ENCODE data around the gene SPOCK3.
"Not testable (repeated sequence)": the region's sequence is repeated elsewhere in the genome, so short reads cannot be mapped to it uniquely, and the experiment has no call there.

Gene SPOCK3

DNA sequence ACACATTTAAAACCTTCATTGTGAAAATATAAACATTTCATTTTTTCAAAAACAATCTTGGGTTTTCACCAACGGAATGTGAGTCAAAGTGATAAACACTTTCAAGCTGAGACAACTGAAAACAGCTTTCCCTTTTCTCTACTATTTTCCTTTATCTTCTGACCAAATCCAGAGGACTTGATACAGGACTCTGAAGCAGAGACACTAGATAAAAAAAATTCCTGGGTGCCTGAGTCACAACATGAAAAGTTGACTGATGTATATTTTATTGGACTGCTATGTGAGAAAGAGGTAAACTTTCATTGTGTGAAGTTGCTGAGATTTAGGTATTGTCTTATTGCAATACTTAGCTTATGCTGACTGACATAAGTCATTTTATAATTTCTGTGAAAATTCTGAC lies 411.2 kb downstream of the SPOCK3 start:
- DNase-seq (ENCODE audit: low read depth in 3 of 3), result no peak

DNA sequence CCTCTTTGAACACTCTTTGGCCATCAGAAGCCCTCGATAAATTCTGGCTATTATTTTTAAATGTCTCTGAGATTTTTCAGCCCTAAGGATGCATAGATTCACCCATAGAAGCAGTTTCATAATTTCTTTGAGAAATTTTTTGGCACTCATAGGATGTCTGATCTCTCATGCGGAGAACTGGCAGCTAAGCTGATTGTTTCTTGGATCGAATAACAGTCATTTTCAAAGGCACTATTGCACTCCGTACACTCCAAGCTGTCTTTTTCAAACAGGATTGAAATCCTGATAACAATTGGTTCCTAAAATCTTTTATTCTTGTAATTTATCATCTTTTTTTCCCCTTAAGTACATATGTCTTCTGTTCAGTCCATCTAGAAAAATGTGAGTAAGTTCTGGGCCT lies 411.9 kb downstream of the SPOCK3 start:
- DNase-seq (ENCODE audit: low read depth in 3 of 3), result no peak

DNA sequence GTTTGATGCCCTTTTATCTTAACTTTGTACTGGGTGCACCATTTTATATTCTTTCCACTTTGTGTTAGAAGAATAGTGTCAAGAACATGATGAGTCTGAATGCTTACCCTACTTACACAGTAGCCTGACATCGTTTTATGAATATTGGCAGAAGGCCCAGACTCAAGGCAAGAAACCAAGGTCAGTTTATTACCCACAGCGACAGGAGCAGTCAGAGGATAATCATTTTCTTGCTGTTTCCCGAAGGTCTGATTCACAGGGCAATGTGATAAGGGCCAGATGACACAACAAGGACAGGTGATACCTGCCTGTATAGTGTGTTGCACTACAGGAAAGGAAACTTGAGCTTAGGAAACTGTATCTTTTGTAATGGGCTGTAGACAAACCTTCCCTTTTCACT lies 417.4 kb downstream of the SPOCK3 start:
- DNase-seq (ENCODE audit: low read depth in 3 of 3), result no peak

DNA sequence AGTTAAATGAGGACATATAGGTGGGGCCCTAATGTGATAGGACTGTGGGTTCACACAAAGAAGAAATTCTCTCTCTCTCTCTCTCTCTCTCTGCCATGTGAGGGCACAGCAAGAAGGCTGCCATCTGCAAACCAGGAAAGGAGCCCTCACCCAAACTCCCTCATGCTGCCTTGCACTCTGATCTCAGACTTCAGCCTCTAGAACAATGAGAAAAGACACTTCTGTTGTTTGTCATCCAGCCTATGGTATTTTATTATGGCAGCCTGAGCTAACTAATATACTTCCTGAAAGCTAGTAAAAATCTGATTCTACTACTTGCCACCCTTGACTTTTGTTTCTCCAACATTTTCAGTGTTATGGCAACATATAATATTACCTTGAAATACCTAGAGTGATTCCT lies 425.9 kb downstream of the SPOCK3 start:
- no peak for DNase-seq (ENCODE audit: low read depth in 3 of 3)

DNA sequence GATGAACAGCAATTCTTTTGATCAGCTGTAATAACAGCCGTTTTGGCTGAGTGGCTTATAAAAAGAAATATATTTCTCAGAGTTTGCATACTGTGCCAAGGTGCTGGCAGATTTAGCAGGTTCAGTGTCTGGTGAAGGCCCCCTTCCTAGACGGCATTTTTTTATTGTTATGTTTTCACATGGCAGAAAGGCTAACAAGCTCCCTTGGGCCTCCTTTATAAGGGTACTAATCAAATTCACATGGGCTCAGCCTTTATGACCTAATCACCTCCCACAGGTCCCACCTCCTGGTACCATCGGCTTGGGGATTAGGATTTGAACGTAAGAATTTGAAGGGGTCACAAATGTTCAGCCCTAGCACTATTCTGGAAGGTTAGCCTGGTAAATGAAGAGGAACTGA lies 431.9 kb downstream of the SPOCK3 start:
- no peak for DNase-seq (ENCODE audit: low read depth in 3 of 3)

DNA sequence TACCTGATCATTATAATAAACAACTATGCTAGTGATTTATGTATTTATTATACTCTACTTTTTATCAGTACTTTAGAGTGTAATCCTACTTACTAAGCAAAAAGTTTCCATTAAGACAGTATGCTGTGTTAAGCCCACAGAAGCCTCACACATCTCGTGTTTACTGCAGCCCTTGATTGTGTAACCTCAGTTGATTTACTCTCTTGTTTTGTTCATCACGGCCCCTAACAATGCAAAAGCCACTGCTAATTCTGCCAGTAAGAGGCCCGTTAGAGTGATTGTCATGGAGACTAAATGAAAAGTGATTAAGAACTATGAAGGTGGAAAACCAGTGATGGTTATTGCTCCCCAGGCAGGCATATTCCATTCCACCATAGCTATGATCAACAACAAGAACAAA lies 436.2 kb downstream of the SPOCK3 start:
- no peak for DNase-seq (ENCODE audit: low read depth in 3 of 3)

DNA sequence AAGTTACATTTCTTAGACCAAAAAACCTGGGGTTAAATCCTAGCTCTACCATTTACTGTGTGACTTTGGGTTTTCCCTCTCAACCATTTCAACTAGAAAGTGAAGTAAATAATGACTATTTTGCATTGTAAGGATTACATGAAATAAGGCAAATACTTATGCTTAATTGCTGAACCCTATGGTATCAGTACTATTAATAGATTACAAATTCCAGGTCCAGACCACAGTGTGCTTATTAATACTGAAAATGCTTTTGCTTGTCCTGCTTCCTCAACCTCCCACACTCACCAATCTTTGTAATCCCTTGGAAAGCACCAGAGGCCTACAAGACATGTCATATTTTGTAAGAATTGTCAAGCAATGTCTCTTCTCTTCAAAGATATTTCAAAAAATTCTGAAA lies 456.5 kb downstream of the SPOCK3 start:
- DNase-seq (ENCODE audit: low read depth in 3 of 3), result no peak

DNA sequence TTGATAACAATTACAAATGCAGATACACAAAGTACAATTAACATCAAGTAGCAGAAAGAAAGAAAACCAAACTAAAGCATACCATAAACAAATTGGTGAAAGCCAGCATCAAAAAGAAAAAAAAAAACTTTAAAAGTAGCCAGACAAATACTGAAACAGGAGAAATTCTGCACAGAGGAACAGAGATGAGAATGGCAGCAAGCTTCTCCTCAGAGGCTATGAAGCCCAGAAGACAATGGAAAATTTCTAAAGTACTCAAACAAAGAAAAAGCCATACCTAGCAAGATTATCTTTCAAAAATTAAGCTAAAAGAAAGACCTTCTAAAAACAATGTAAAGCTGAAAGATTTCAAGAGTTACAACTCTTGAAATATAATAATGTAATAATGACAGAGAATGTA lies 471.3 kb downstream of the SPOCK3 start:
- DNase-seq (ENCODE audit: low read depth in 3 of 3), result no peak

DNA sequence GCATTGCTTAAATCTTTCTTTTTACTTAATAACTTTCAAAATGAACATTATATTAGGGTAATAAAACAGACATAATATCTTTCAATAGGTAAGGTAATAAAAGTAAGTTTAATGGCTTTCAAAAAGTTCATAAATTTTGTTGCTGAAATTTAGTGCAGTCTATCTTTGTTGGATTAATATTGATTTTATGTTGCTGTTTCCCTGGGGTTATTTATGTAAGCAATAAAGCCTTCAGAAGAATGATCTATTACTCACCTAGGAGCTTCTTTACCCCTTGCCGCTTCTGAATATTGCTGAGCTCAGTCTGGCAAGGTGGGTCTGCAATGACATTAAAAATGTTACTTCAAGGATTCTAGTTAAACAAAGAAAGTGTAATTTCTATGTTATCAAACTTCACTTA lies 492.6 kb downstream of the SPOCK3 start:
- DNase-seq (ENCODE audit: low read depth in 3 of 3), result no peak

DNA sequence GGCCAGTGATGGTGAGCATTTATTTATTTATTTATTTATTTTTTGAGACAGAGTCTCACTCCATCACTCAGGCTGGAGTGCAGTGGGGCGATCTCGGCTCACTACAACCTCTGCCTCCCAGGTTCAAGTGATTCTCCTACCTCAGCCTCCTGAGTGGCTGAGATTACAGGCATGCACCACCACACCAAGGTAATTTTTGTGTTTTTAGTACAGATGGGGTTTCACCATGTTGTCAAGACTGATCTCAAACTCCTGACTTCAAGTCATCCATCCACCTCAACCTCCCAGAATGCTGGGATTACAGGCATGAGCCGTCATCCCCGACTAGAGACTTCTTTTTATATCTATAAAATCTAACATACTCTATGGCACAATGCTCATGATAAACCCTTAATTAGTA lies 495.1 kb downstream of the SPOCK3 start:
- DNase-seq (ENCODE audit: low read depth in 3 of 3), result not testable (repeated sequence)

DNA sequence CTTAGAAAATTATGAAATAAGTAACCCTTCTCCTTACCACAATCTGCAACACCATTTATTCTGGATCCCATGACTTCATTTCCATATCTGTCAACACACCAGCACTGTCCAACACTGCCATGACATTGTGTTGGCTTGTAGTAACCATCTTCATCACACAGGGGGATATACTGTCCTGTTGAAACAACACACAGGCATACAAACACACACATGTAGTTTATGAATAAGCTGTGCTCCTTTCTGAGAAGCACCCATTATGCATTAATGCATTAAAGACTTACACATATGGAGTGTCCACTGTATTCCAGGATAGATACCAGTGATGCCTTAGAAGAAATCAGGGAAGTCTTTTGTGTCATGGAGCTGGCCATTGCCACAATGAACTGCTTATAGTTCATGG lies 496.9 kb downstream of the SPOCK3 start:
- no peak for DNase-seq (ENCODE audit: low read depth in 3 of 3)

DNA sequence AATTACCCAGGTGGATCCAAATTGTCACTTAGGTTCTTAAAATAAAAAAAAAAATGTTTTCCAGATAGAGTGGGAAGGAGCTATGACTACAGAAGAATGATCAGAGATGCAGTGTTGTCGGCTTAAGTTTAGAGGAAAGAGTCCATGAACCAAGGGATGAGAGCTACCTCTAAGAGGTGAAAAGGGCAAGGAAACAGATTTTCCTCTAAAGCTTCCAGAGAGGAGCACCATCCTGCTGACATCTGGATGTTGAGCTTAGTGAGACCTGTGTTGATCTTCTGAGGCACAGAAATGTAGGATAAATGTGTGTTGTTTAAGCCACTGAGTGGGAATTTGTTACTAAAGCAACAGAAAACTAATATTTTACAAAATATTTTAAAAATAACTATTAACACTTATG lies 498.7 kb downstream of the SPOCK3 start:
- no peak for DNase-seq (ENCODE audit: low read depth in 3 of 3)

DNA sequence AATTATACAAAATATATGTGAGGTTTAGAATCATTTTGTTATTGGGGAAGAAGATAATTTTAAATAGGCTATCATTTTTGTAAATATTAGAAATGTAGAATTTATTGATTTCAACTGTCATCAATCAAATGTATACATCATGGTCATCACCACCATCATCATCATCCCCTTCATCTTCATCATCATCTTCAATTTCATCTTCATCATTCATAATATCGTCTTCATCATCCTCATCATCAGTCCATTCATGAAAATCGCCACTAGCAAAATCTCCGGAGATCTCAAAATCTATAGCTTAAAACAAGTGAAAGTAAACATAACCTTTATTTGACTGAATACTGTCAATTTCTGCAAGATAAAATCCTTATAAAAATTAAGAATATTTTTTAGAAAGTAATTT lies 499.5 kb downstream of the SPOCK3 start:
- no peak for DNase-seq (ENCODE audit: low read depth in 3 of 3)

DNA sequence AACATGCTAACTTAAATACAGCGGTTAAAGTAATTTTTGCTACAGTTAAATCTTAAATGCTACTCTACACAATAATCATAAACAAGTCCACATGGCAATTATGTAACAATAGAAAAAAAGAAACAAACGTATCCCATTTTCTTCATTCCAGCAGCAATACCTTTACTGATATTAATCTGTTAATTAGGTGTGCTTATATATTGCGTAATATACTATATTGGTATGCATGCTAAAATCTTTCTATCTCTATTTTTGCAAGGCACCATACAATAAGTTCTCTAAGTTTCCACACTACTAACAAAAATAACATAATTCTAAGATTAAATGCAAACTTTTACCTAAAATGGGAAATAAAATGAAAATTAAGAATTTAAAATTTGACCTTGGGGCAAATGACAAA lies 500.6 kb downstream of the SPOCK3 start:
- DNase-seq (ENCODE audit: low read depth in 3 of 3), result no peak

DNA sequence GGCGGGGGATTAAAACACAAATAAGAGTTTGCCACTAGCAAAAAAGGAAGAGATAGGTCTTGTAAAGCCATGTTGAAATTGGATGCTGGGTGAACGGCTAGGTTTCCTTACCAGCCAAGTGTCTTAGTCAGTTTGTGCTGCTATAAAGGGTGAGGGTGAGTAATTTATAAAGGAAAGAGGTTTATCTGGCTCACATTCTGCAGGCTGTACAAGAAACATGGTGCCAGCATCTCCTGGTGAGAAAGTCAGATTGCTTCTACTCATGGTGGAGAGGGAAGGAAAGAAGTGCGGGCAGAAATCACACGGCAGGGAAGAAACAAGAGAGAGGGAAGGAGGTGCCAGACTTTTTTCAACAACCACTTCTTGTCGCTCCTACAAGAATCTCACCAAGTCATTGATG lies 507.5 kb downstream of the SPOCK3 start:
- DNase-seq (ENCODE audit: low read depth in 3 of 3), result no peak

DNA sequence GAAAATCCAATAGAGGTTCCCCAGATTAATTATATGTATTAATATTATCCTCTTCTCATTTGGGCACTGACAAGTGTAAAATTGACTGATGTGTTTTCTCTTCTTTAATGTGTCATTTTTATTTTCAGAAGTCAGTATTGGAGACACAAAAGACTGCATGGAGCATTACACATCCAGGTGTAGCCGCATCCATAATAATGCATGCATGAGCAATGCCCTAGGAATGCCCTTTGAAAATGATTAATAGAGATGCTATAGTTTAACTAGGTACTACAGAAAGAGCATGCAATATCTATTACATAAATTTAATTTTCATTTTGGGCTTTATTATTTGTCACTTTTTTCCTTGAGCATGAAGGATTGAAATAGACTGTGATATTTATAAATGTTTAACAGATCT lies 509.9 kb downstream of the SPOCK3 start:
- no peak for DNase-seq (ENCODE audit: low read depth in 3 of 3)

DNA sequence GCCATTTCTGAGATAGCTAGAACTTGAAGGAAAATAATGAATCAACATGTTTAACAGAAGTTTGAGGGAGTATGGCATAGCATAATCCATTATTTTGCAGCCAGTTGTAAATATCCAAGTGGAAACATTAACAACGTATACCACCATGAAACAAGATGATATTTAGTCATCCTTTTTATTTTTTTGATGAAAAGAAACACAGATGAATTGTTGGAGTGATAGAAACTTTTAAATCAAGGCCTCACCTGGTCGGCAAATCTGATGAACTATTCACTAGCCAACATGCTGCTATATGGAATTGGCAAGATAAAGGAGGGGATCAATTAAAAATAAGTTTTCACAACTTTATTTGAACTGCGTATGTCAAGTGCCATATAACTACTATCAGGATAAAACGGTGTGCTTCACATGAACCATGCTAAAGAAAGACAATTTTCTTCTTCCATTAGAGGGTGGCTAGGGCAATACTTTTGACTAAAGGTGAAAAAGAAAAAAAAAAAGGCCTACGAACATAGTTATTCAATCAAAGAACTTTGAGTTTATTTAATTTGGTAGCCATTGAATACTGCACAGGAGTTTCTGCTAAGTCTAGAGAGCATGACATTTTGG lies 510.7 kb downstream of the SPOCK3 start:
- no peak for DNase-seq (ENCODE audit: low read depth in 3 of 3)

DNA sequence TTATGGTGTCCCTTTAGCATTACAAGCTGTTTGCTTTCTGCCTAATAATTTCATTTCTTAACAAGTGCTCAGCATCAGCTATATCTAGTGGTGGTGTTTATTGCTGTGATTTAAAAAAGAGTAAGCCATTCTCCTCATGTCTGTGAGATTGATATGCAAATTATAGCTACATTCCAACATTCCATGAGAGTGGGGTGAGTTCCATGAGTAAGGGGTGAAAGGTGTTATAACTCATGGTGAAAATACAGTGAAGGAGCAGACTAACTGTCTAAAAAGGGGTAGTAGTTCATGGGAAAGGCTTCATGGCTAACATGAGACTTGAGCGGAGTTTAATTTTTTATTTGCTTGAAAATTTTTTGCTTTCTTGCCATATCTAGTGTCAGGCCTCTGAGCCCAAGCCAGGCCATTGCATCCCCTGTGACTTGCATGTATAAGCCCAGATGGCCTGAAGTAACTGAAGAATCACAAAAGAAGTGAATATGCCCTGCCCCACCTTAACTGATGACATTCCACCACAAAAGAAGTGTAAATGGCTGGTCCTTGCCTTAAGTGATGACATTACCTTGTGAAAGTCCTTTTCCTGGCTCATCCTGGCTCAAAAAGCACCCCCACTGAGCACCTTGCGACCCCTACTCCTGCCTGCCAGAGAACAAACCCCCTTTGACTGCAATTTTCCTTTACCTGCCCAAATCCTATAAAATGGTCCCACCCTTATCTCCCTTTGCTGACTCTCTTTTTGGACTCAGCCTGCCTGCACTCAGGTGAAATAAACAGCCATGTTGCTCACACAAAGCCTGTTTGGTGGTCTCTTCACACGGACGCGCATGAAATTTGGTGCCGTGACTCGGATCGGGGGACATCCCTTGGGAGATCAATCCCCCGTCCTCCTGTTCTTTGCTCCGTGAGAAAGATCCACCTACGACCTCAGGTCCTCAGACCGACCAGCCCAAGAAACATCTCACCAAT lies 518.3 kb downstream of the SPOCK3 start:
- not testable (repeated sequence) for DNase-seq (ENCODE audit: low read depth in 3 of 3)

DNA sequence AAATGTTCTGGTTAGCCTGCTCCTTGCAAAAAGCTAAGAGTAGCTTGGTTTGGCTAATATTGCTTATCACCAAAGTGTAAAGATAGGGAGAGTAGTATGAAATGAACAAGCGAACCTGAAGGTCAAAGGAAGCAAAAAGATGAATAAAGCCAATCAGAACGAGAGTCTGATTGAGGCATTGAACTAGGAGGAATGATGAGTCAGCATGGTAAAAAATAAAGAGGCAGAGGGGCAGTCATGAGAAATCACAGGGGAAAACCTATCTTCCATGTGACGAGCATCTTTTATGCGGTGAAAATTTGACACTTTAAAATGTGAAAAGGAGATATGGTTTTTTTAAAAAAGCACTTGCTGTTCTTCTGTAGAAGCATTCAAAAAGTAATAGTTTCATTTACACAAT lies 533.7 kb downstream of the SPOCK3 start:
- no peak for DNase-seq (ENCODE audit: low read depth in 3 of 3)

DNA sequence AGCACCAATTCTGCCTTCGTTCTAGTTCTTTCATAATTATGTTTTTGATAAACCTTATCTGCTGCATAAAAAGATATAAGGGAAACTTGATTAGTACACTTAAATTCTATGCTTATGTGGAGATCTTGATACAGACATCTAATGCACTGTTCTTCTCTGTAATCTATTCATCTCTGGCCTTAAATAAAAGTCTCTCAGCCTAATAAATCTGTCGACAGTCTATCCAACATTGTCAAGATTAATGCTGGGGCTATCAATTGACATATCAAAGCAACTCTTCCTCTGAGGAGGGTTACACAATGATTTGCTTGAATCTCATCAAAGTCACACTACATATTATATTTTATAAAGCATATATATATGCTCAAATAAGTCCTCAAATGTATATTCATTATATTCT lies 545.5 kb downstream of the SPOCK3 start:
- no peak for DNase-seq (ENCODE audit: low read depth in 3 of 3)

DNA sequence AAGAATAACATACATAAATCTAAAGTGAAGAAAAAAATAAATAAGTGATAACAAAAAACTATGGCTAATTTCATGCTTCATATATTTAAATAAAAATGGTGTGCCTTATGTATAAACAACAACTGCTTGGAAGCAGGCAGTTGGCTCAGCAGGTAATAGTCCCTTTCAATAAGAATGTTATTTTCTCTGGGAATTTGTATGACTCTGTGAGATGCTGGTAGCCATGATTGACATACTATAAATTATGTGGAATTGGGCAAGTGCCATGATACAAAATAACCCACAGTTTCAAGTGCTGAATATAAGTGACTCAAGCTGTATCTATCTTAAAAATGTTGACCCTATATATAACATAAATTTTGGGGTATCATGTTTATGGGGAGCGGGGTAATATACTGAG lies 546.5 kb downstream of the SPOCK3 start:
- DNase-seq (ENCODE audit: low read depth in 3 of 3), result no peak

Data from stimulated activated CD4-positive, alpha-beta T cell treated with anti-CD3 and anti-CD28 coated beads, TNF-alpha, amount 100 ng/mL, for 48 hours (primary cell).